ENCODE data around the gene CLRN1.

CLRN1 gene

DNA sequence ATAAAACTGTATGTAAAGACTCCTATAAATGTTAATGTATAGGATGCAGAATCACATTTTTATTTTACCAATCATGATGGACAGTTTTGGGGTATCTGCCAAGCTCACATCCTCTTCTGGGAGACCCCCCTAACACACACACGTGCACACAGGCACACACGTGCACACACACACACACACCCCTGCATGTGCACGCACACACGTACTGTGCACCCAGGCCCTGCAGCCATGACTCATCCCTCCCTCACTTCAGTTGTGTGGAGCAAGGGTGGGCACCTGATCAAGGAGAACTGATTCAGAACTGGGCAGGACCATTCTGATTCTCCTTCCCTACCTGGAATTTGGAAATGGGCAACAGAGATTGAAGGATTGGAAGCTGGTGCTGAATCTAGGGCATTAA lies 51.3 kb downstream of the CLRN1 start:
- no peak for DNase-seq (ENCODE audit: low read depth, low spot score)

DNA sequence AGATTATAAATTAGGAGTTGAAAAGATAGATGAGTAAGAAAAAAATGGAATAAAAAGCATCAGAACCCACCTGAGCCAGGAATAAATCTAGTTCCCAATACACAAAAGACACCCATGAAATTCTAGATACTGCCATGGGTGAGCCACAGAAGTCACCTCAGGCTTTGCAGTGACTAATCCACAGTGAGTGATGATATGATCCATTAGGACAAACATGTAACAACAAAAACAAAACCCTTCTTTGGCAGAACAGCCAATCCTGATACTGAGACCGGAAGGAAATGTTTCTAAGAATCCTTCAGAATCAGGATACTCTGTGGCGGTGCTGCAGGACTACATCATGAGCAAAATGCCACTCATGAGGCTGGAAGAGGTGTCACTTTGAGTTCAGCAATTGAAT lies 52.3 kb downstream of the CLRN1 start:
- DNase-seq (ENCODE audit: low read depth, low spot score), result no peak

DNA sequence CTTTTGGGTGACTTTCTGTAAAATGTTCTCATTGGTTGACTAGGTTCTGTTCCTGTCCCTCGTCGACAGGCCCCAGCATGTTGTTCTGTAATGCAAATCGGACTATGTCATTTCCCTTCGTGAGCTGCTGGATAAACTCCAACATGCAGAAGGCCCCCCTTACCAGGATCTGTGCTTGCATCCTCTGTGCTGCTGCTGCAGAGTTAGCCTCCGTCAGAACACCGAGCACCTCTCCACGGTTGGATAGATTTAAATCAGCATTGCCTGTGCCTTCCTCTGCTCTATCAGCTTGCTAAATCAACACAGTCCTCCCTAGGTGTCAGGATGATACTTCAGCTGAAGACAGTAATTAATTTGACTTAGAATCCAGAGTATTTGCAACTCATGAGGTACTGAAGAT lies 54.6 kb downstream of the CLRN1 start:
- no peak for DNase-seq (ENCODE audit: low read depth, low spot score)

DNA sequence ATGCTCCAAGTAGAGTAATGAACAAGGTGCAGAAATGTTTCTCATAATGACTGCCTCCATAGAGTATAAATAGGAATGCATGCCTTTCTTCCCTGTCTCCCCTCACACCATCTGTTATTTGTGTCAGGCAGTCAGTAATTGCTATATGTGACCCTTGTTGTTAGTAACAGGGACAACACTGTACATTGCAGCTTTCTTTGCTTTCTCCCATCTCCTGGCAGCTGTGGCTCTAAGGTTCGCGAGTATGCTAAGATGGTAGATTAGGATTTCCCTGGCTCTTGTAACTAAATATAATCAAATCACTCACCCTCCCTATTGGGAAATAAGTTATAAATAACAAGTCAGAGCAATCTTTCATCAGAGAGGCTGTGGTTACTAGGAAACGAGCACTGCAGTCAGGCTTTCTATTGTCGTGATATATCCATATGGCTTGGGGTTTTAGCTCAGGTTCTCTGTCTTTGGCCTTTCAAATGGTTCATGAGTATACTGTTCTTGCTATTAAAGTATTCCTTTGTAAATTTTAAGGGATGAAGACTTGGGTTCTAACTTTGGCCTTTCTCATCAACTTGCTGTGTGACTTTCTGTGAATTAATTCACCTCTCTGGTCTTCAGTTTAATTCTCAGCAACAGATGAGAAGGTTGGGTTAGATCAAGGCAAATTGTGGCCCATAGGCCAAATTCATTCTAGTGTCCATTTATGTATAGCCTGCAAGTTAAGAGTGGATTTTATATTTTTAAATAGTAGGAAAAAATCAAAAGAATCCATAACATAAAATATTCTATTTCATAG lies 59.2 kb downstream of the CLRN1 start:
- no peak for DNase-seq (ENCODE audit: low read depth, low spot score)

DNA sequence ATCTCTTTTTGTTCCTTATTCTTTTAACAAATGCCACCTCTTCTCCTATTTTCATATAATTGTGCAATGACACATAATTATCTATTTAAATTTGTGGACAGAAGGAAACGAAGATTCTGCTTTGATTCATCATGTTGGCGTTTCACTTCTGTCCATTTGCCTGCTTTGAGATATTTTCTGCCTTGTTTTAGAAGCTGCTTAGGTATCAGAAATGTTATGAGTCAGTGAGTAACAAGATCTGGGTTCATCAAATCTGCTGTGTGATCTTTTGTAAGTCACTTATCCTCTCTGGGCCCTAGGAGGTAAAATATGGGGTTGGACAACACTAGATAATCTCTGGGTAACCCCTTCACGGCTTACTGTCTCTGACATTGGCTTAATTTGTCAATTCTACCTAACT lies 60.0 kb downstream of the CLRN1 start:
- no peak for DNase-seq (ENCODE audit: low read depth, low spot score)

DNA sequence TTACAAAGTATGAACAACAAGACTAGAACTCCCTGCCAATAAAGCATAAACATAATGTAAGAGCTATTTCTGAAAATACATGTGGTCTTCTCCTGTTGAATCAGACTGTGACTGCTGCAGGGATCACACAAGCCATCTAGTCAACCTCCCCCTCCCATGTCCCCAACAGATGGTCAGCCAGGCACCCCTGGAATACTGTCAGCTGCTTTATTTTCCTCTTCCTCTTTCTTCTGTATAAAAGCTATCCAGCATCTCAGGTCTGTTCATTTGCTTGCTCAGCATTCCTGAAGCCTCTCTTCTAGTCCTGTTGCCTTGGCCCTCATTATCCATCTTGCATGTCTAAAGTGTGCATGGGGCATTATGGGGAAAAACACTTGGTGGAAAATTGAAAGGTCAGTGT lies 60.8 kb downstream of the CLRN1 start:
- DNase-seq (ENCODE audit: low read depth, low spot score), result no peak

DNA sequence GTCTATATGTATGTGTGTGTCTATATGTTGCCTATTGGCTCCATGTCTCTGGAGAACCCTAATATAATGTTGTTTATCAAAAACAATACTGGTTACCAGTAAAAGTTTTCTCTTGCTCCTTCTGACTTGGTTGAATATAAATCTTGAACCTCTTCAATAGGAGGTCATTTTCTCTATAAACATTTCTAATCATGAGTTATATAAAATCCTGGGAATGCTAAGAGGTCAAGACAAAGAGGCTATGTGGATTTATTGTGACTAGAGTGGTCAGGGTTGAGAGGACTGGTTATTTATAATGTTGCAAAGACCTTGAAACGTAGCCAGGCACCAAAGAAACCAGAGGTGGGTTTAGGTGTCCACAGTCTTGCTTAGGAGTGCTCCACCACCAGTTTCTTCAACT lies 66.1 kb downstream of the CLRN1 start:
- DNase-seq (ENCODE audit: low read depth, low spot score), result no peak

DNA sequence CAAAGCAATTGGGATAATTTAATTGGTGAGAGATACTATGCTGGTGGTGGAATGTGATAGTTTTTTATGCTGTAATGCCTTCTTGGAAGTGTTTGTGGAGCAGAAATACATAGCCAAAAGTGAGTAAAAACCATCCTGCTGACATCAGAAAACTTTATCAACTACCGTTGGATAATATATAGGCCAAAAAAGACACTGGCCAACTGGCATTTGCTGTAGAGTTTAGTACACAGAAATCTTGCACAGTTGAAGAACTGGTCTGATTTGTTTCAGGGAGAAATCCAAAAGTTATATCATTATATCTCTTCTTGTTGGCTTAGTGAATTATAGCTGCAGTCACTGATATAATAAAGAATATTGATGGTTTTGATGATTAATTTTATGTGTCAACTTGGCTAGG lies 66.8 kb downstream of the CLRN1 start:
- no peak for DNase-seq (ENCODE audit: low read depth, low spot score)

DNA sequence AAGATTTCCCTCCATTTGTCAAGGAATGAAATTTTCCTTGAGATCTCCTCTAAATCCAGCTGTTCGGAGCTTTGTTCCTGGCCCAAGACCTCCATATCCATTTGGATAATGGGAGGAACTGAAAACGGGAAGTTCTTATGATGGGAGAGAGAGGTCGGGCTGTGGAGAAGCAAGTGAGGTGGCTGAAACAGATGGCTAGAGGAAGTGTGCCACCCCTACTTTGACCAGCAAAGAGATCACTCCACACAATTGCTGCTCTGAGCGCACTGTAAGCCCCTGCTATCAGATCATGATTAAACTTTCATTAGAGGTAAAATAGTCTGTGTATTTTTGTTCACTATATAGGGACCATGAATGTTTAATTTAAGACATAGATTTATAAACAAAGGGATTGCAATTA lies 67.2 kb downstream of the CLRN1 start, which contains the start of gene MINDY4B:
Gene MINDY4B (minus strand): TSS at position 101 of the 400 bp plus-strand sequence. CDS start 0 bp downstream, at position 101.
- no peak for DNase-seq (ENCODE audit: low read depth, low spot score)

DNA sequence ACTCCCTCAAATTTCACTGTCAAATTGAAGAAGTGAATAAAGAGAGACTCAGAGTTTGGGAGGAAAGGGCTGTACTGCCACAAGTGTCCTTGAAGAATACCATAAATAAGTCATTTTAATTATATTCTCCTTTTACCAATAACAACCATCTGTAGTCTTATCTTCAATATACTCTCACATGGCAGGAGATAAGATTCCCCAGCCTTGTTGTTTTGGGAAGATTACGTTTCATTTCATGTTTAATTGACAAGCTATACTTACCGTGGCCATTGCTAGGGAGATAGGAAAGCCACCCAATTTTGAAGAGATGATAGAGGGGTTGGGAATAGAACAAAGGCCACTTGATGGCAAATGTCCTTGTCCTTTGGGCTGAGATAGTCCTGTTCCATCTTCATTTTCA lies 69.5 kb downstream of the CLRN1 start:
- no peak for DNase-seq (ENCODE audit: low read depth, low spot score)

DNA sequence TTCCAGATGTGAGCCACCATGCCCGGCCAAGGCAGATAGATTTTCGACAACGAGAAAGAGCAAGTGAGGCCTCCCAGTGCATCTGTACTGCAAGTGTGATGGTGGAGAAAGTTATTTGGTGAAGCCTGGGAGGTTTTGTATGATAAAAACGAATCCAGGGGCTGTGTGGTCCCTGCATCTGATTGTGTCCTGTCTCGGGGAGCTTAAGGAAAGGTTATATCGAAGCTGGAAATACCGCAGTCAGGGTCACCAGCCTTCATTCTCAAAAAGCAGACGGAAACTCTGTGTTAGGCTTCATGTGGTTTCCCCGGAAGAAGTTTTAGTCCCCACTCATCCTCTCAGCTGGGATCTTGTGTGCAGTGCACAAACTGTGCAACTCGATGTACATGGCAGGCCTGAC lies 70.7 kb downstream of the CLRN1 start:
- no peak for DNase-seq (ENCODE audit: low read depth, low spot score)

DNA sequence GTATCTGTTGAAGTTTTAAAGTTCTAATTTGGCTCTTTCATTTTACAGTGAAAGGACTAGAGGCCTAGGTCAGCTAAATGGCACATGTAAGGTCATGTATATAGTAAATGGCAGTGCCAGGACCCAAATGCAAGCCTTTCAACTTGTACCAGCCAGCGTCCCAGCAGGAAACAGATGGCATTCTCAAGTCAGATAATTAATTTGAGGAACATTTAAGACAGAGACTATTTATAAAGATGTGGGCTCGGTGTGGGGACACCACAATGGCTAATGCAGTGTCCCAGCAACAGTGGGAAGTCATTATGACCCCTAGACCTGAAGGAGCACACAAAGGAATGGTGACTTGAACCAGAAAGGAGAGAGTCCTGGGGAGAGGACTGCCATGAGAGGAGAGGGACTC lies 73.4 kb downstream of the CLRN1 start:
- no peak for DNase-seq (ENCODE audit: low read depth, low spot score)

DNA sequence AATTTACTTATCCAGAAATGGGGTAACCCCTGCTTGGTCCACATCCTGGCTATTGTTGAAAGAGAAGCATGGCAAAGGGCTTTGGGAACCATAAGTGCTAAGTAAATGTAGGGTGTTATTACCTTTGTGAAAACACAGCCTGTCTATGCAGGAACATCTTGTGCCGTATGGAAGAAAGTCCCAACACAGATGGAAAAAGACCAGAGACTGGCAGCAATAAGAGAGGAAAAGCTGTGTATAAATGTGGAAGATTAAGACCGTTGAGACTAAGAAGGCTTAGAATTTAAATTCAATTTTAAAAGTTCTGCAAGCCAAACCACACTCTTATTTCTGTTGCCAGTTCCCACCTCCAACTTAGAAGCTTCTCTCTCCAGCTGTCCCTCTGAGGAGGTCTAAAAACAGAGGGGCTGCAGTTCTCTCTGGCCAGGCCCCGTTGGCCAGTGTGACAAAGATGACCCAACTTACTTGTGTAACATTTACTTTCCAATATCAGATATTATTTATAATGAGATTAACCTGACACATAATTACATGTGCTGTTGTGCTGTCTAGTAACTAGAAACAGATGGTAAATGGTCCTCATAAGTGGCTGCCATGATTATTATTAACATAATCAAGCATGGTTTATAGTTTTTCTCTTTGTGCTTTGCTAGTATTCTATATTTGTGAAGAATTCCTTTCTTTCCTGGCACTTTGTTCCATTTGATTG lies 74.3 kb downstream of the CLRN1 start:
- no peak for DNase-seq (ENCODE audit: low read depth, low spot score)

DNA sequence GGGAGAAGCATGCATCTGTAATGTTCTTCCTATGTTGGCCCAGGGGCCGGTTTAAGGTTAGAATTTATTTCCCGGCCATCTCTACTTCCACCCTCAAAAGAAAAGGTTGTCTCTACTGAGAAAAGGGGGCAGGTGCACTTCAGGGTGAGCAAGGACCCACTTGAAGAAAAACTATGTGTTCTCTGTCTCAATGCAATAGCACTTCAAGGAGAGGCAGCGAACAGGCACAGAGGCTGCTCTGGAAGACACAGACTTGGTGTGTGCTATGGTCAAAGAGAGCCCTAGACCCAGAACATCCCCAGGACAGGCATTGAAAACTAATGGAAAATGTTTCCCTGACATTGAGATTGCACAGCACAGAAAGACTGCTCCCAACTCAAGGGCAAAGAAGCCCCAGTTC lies 74.9 kb downstream of the CLRN1 start:
- DNase-seq (ENCODE audit: low read depth, low spot score), result no peak

DNA sequence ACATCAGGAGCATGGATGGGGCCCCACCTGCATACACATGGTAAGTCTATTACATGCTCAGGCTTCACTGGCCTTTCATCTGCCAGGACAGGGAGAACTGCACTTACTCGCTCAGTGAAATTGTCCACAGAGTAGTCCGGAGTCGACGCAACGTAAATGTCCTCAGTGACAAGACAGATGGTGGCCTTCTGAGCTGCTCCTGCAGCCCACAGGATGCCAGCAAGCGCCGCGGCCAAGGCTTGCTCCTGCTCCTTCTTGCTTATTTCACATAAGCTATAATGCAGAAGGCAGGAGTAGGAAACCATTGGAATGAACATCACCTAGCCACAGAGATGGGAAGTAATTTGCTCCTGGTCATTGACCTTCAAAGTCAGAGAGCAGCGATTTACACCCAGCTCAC lies 81.7 kb downstream of the CLRN1 start:
- no peak for DNase-seq (ENCODE audit: low read depth, low spot score)

DNA sequence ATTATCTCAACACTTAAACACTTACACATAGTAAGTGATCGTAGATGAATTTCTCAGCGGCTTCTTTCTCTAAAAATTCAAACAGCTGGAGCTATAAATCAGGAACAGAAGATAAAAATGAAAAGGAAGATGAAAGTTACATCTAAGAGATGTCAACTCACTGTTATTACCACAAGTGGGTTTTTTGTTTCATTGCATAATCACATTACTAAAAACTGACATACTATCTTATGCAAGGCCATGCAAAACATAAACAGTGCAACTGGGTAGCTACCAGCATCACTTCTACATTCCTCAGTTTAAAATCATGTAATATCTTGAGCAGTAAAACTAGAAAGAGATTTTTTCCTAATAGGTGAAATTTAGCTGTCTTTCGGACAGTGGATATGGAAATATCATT lies 82.2 kb downstream of the CLRN1 start:
- DNase-seq (ENCODE audit: low read depth, low spot score), result no peak

DNA sequence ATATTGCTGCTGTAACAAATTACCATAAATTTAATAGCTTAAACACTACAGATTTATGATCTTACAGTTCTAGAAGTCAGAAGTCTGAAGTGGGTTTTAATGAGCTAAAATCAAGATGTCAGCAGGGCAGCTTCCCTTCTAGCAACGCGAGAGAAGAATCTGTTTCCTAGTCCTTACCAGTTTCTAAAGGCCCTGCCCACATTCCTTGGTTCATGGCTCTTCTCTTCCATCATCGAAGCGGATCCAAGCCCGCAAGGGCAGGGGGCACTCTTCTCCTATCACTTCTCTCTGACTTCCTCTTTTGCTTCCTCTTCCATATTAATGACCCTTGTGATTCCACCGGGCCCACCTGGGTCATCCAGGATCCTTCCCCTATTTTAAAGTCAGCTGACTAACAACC lies 83.4 kb downstream of the CLRN1 start:
- no peak for DNase-seq (ENCODE audit: low read depth, low spot score)

DNA sequence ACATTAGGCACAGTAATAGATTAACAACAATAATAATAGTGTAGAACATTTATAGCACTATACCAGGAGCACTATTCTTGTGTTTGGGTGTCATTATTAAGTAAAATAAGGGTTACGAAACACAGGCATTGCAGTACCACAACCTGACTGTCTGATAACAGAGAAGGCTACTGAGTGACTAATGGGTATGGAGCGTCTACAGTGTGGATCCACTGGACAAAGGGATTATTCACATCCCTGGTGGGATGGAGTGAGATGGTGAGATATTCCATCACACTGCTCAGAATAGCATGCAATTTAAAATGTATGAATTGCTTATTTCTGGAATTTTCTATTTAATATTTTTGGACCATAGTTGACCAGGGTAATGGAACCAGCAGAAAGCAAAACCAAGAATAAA lies 85.5 kb downstream of the CLRN1 start:
- no peak for DNase-seq (ENCODE audit: low read depth, low spot score)

DNA sequence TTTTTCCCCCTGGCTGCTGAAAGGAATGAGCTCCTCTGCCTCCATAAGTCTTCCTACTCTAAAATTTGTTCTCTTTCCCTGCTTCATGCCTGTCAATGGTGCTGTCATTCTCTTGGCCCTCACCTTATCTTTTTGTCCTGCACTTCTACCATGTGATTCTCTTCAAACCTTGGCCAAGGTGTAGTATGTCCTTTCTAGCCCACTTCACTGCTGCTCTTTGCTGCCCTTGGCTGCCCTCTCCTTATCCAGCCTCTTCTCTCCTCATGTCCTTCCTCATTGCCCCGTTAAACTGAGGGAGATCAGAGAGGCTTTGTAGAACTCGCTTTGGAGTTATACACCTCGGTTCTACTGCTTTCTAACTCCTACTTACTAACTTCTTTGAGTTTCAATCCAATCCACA lies 87.0 kb downstream of the CLRN1 start:
- DNase-seq (ENCODE audit: low read depth, low spot score), result no peak

DNA sequence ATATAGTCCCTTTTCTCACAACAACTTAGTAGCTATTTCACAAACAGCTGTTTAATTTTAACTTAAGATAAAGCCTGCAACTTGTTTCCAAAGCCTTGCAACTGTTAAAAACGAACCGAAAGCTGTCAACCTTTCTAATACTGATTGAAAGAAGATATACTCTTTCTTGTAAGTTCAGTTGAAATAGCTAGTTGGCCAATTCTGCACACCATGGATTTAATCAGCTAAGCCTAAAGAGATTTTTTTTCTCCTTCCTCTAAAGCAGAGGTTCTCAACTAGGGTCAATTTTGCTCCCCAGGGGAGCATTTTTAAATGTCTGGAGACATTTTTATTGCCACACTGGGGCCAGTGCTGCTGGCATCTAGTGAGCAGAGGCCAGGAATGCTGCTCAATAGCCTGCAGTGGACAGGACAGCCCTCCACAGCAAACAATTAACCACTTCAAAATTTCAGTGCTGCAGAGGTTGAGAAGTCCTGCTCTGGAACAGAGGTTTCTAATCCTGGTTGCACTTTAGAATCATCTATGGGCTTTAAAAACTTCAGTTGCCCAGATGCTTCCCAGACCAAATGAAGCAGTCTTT lies 93.4 kb downstream of the CLRN1 start:
- no peak for DNase-seq (ENCODE audit: low read depth, low spot score)

DNA sequence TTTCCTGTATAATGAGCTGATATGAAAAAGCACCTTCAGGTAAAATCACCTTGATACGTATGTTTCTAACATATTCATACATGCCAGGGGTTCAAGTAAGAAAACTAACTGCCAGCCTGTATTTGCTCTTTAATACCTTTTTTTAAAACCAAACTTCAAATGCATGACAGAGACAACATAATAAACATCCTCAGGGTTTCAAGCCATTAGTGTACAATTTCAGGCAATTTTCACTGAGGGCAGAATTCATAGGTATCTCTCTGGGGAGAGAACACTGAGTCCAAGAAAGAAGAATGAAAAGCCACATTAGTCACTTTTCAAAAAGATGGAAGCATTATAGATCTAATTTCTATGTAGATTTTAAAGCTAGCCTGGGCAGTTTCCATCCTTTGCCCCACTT lies 94.2 kb downstream of the CLRN1 start:
- no peak for DNase-seq (ENCODE audit: low read depth, low spot score)

DNA sequence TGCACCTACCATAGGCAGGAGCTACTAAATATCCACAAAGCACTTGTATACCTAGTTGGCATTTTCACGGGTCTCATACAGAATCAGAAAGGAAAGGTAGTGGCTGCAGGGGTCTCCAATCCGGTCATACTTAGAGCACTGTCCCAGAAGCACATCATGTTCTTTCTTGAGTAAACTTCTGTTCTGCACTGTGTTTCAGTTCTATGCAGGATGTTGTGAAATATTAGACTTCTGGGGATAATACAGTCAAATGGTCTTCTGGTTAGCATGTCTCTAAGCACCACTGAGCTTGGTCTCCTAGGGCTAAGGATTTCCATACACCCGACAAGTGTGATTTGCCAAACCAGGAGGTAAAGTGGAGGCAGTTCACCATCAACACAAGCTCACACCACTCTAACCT lies 95.2 kb downstream of the CLRN1 start:
- no peak for DNase-seq (ENCODE audit: low read depth, low spot score)
